ENCODE results near the gene NDUFV1. TPM values are rescaled to one million over a fixed set of nuclear protein-coding genes. Genes with fewer than 3 reads are reported as not detected.

The NDUFV1 gene
- total RNA-seq, 4 donors from 2014 or later, result 306 to 608 (median 365) TPM

GRCh38 chr11:67574938-67575337 lies 31.8 kb upstream of the NDUFV1 start:
- no peaks in the 10 kb centered on the region for H3K27me3 ChIP-seq
- H3K9me3 ChIP-seq, result no peaks in the 10 kb centered on the region
- no peaks in the 10 kb centered on the region for H3K4me1 ChIP-seq
- intact Hi-C loops (cut with DNase I; ENCODE audit: low total_unique reads), result no loop called here
- H3K36me3 ChIP-seq, result no peaks in the 10 kb centered on the region
- in situ Hi-C loops (cut with MboI; ENCODE audit: low sequenced_read_pairs in 4 of 4), result no loop called here
- no peak overlapping the region for H3K4me3 ChIP-seq
- no peak for TF ChIP-seq POLR2A (IDR thresholded peaks at IDR 0.05)
- TF ChIP-seq CTCF (IDR thresholded peaks at IDR 0.05 in 4 of 5, conservative IDR thresholded peaks at IDR 0.05 in 1 of 5), result no peak
- ATAC-seq (no peak), DNase-seq (no peak)
- H3K27ac ChIP-seq, result no peak overlapping the region

GRCh38 chr11:67576735-67577475 lies 29.8 kb upstream of the NDUFV1 start:
- intact Hi-C loops (cut with DNase I; ENCODE audit: low total_unique reads), result no loop called here
- no peaks in the 10 kb centered on the region for H3K27me3 ChIP-seq
- DNase-seq (no peak), ATAC-seq (no peak)
- H3K36me3 ChIP-seq, result no peaks in the 10 kb centered on the region
- H3K4me3 ChIP-seq, result no peak overlapping the region
- no peak for TF ChIP-seq CTCF (IDR thresholded peaks at IDR 0.05 in 4 of 5, conservative IDR thresholded peaks at IDR 0.05 in 1 of 5)
- no peak for TF ChIP-seq POLR2A (IDR thresholded peaks at IDR 0.05)
- in situ Hi-C loops (cut with MboI; ENCODE audit: low sequenced_read_pairs in 4 of 4), result no loop called here
- H3K27ac ChIP-seq, result no peak overlapping the region
- no peaks in the 10 kb centered on the region for H3K4me1 ChIP-seq
- no peaks in the 10 kb centered on the region for H3K9me3 ChIP-seq

DNA sequence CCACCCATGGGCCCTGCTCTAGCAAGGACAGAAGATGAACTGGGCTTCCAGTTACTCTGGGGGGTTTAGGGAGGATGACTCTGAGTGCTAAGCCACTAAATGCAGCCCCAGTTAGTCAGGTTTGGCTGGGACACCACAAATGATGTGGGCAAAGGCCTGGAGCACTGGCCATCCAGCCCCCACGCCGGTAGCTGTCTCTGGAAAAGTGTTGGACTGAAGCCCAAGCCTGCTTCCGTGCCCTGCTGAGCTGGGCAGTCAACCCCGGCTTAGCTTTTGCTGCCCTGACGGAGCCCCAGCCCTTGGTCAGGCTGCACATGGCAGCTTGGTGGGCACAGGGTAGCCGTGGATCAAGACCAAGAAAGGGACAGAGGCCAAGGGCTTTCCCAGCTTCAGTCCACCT lies 28.8 kb upstream of the NDUFV1 start:
- Histone ChIP-seq H3K36me3 (no peaks in the 10 kb centered on the region), H3K4me1 (peaks cover 6 to 7% of the 10 kb centered on the region in 2 donors), H3K9me3 (no peaks in the 10 kb centered on the region), H3K27me3 (no peaks in the 10 kb centered on the region), H3K4me3 (no peak overlapping the region), H3K27ac (no peak overlapping the region)
- TF ChIP-seq CTCF (IDR thresholded peaks at IDR 0.05 in 4 of 5, conservative IDR thresholded peaks at IDR 0.05 in 1 of 5), result no peak
- TF ChIP-seq POLR2A (IDR thresholded peaks at IDR 0.05), result no peak
- no peak for DNase-seq
- intact Hi-C loops (cut with DNase I; ENCODE audit: low total_unique reads), result no loop called here
- in situ Hi-C loops (cut with MboI; ENCODE audit: low sequenced_read_pairs in 4 of 4), result no loop called here
- ATAC-seq, result no peak

DNA sequence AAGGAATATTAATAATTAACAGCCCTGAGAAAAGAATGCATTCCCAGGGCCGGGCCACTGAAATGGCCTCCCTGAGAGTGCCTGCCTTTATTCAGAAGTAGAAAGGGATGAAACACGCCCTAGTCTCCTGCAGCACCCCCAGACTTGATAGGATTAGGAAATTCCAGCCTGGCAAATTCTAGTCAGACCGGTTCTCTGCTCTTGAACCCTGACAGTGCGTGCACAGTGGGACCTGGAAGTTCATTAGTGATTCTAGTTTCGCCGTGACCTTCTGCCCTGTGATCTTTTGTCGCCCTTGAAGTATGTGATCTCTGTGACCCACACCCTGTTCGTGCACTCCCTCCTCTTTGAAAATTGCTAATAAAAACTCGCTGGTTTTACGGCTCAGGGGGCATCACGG lies 25.3 kb upstream of the NDUFV1 start:
- H3K9me3 ChIP-seq, result no peaks in the 10 kb centered on the region
- ATAC-seq (no peak), DNase-seq (no peak)
- intact Hi-C loops (cut with DNase I; ENCODE audit: low total_unique reads), result loop anchor here (10.0 kb wide), 3 partner anchors 157 to 467 kb away; partner anchors contain the start of genes KDM2A, NDUFS8, RPS6KB2 and TCIRG1
- H3K27ac ChIP-seq, result no peak overlapping the region
- in situ Hi-C loops (cut with MboI; ENCODE audit: low sequenced_read_pairs in 4 of 4), result no loop called here
- peaks cover 0 to 16% of the 10 kb centered on the region in 2 donors for H3K36me3 ChIP-seq
- H3K4me1 ChIP-seq, result peaks cover 12 to 16% of the 10 kb centered on the region in 2 donors
- H3K4me3 ChIP-seq, result no peak overlapping the region
- TF ChIP-seq POLR2A (IDR thresholded peaks at IDR 0.05), result no peak
- TF ChIP-seq CTCF (IDR thresholded peaks at IDR 0.05 in 4 of 5, conservative IDR thresholded peaks at IDR 0.05 in 1 of 5), result no peak
- H3K27me3 ChIP-seq, result no peaks in the 10 kb centered on the region
